ENCODE data around the gene MYOD1.

GRCh38 chr11:17748044-17748443, 28.7 kb downstream of the MYOD1 start:
- TF ChIP-seq CTCF (conservative IDR thresholded peaks at IDR 0.05): no peak
- TF ChIP-seq EZH2 (IDR thresholded peaks at IDR 0.05; ENCODE audit: low read depth): no peak
